SU-DHL-6 (cell line): ENCODE data around the gene SRCAP.

Experiments
- CTCF ChIP-seq: fragments of 200-600 bp; sonication (generic); IDR thresholded peaks from one replicate; pipeline ENCODE4 v1.5.1; 2017; ENCODE audit warnings: antibody characterized with exemption, mild to moderate bottlenecking, low read length, moderate library complexity; ENCODE audit not compliant: insufficient read depth, poor library complexity, severe bottlenecking
- EZH2phosphoT487 ChIP-seq: fragments of 200-600 bp; sonication (generic), shearing (Covaris generic); conservative IDR thresholded peaks from 2 replicates; pipeline ENCODE4 v1.6.1; 2018; ENCODE audit warnings: mild to moderate bottlenecking, antibody characterized with exemption, low read length, moderate library complexity, mixed read lengths

DNA sequence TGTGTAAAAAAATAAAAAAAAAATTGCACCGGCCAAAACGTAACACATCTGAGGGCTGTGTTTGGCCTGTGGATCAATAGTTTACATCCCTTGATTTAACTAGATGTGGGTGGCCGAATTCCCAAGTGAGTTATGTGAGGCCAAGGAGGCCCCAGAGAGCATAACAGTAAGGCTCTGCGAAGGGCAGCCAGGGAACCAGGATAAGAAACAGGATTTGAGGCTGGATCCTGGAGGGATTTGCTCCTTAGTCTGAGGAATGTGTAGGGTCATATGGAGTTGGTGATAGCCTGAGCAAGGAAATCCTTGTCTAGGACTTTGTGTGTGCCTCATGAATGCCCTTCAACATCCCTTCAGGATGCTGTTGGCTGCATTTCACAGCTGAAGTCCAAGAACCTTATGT is 51.2 kb downstream of the SRCAP start:
- TF ChIP-seq CTCF: no peak
- TF ChIP-seq EZH2phosphoT487: no peak
